Measurements from ENCODE around the gene IGLON5. TPM values are rescaled to one million over a fixed set of nuclear protein-coding genes. Genes with fewer than 3 reads are reported as not detected.

IGLON5 gene
- under 1 TPM in 1 of 10 donors, not detected in 9; 0.19 TPM for total RNA-seq
- polyA plus RNA-seq, result under 1 TPM in 1 of 2 donors, not detected in 1; 0.14 TPM
- long read RNA-seq, donor 1, result 0 reads
- long read RNA-seq, donor 2, result 0 reads
- long read RNA-seq, donor 3, result 0 reads

GRCh38 chr19:51311351-51312257 is at the start of gene IGLON5:
Gene IGLON5 (plus strand): TSS chr19:51311644. CDS start chr19:51311848, 204 bp downstream.
- H3K9me3 ChIP-seq, result peaks cover 0 to 31% (median 11%) of the 10 kb centered on the region in 11 donors
- H3K27ac ChIP-seq, result no peak within 1 kb of the TSS
- H3K36me3 ChIP-seq, result no peaks in the 10 kb centered on the region
- WGBS, 2 donors, result 1 to 2% methylated on average over 45 to 49 of the region's 76 CpGs
- DNase-seq, result no peak
- peaks cover 0 to 79% (median 68%) of the 10 kb centered on the region in 7 donors for H3K27me3 ChIP-seq
- intact Hi-C loops (cut with DNase I), result no loop called here
- no peak for TF ChIP-seq CTCF (IDR thresholded peaks at IDR 0.05)
- H3K4me1 ChIP-seq, result no peaks in the 10 kb centered on the region
- ATAC-seq, result no peak
- no peak within 1 kb of the TSS for H3K4me3 ChIP-seq

- Histone ChIP-seq H3K27ac (no peak overlapping the region), H3K4me1 (no peaks in the 10 kb centered on the region), H3K9me3 (peaks cover 0 to 5% (median 0%) of the 10 kb centered on the region in 11 donors), H3K36me3 (no peaks in the 10 kb centered on the region), H3K4me3 (no peak overlapping the region), H3K27me3 (peaks cover 0 to 56% (median 38%) of the 10 kb centered on the region in 7 donors)
- DNase-seq (no peak), ATAC-seq (no peak)
- TF ChIP-seq CTCF (IDR thresholded peaks at IDR 0.05), result no peak
- 69 to 80% methylated on average over 4 of the region's 4 CpGs for WGBS, 2 donors
- intact Hi-C loops (cut with DNase I), result no loop called here
Measured at GRCh38 chr19:51263808-51264207, 47.6 kb upstream of the IGLON5 start.

GRCh38 chr19:51271067-51271466 is 40.4 kb upstream of the IGLON5 start:
- H3K4me3 ChIP-seq, result no peak overlapping the region
- peaks cover 0 to 49% (median 12%) of the 10 kb centered on the region in 7 donors for H3K27me3 ChIP-seq
- no peak overlapping the region for H3K27ac ChIP-seq
- DNase-seq (no peak), ATAC-seq (peak in 1 of 8 donors; percentile 44)
- WGBS, 2 donors, result 52 to 54% methylated on average over 26 of the region's 26 CpGs
- no peak for TF ChIP-seq CTCF (IDR thresholded peaks at IDR 0.05)
- no peaks in the 10 kb centered on the region for H3K9me3 ChIP-seq
- intact Hi-C loops (cut with DNase I), result no loop called here
- H3K4me1 ChIP-seq, result peaks cover 0 to 14% (median 0%) of the 10 kb centered on the region in 9 donors
- H3K36me3 ChIP-seq, result no peaks in the 10 kb centered on the region

- TF ChIP-seq CTCF (IDR thresholded peaks at IDR 0.05), result no peak
- Histone ChIP-seq H3K36me3 (no peaks in the 10 kb centered on the region), H3K4me1 (peaks cover 0 to 14% (median 0%) of the 10 kb centered on the region in 9 donors), H3K27me3 (peaks cover 0 to 58% (median 12%) of the 10 kb centered on the region in 7 donors), H3K27ac (peak overlapping the region in 1 of 10 donors; percentile 31), H3K4me3 (no peak overlapping the region), H3K9me3 (no peaks in the 10 kb centered on the region)
- intact Hi-C loops (cut with DNase I), result no loop called here
- DNase-seq (no peak), ATAC-seq (no peak)
- 64 to 67% methylated on average over 6 of the region's 6 CpGs for WGBS, 2 donors
Measured at GRCh38 chr19:51272183-51272810, 39.1 kb upstream of the IGLON5 start.
